Effector memory CD8-positive, alpha-beta T cell (primary cell): ENCODE results near the gene MT1X.
"Not testable (repeated sequence)": the region's sequence is repeated elsewhere in the genome, so short reads cannot be mapped to it uniquely, and the experiment has no call there.

Source experiments
- ATAC-seq: fragments of 150-1000 bp; cut with Tn5 transposase; replicated peaks from 2 replicates; pipeline ENCODE4 v1.10.0; 2021; ENCODE audit warnings: mild to moderate bottlenecking, moderate library complexity
- DNase-seq, 3 experiments: peaks; one replicate each; pipeline ENCODE4 v3.0.0; 2021
- H3K27ac Mint-ChIP-seq, 2 donors: one replicate each; pipeline ENCODE4 v1.8.0; 2022; ENCODE audit warnings: mild to moderate bottlenecking in 2 of 2, mixed read lengths in 2 of 2, moderate library complexity in 2 of 2
- H3K27me3 Mint-ChIP-seq, 2 donors: one replicate each; pipeline ENCODE4 v1.8.0; 2022; ENCODE audit warnings: mixed read lengths in 2 of 2
- H3K36me3 Mint-ChIP-seq: one replicate; pipeline ENCODE4 v1.8.0; 2022; ENCODE audit warnings: mild to moderate bottlenecking, moderate library complexity, mixed read lengths; ENCODE audit not compliant: insufficient read depth
- H3K4me1 Mint-ChIP-seq, 2 donors: one replicate each; pipeline ENCODE4 v1.8.0; 2022; ENCODE audit warnings: low read depth in 2 of 2, mixed read lengths in 2 of 2
- H3K4me3 Mint-ChIP-seq, 2 donors: one replicate each; pipeline ENCODE4 v1.8.0; 2022; ENCODE audit warnings: mild to moderate bottlenecking in 2 of 2, mixed read lengths in 2 of 2, moderate library complexity in 2 of 2
- H3K9me3 Mint-ChIP-seq, 2 donors: one replicate each; pipeline ENCODE4 v1.8.0; 2022; ENCODE audit warnings: mixed read lengths in 2 of 2

Gene MT1X

GRCh38 chr16:56716761-56717160 is 34.5 kb downstream of the MT1X start:
- no peak overlapping the region for H3K27ac Mint-ChIP-seq
- no peak overlapping the region for H3K4me3 Mint-ChIP-seq
- H3K4me1 Mint-ChIP-seq, result no peaks in the 10 kb centered on the region
- ATAC-seq, result no peak
- no peaks in the 10 kb centered on the region for H3K27me3 Mint-ChIP-seq
- DNase-seq, result no peak
- H3K9me3 Mint-ChIP-seq, result no peaks in the 10 kb centered on the region
- no peaks in the 10 kb centered on the region for H3K36me3 Mint-ChIP-seq

GRCh38 chr16:56717532-56717931 is 35.3 kb downstream of the MT1X start:
- H3K4me1 Mint-ChIP-seq, H3K9me3 Mint-ChIP-seq, ATAC-seq, H3K4me3 Mint-ChIP-seq, H3K27me3 Mint-ChIP-seq, DNase-seq, H3K36me3 Mint-ChIP-seq, H3K27ac Mint-ChIP-seq: not testable (repeated sequence)

DNA sequence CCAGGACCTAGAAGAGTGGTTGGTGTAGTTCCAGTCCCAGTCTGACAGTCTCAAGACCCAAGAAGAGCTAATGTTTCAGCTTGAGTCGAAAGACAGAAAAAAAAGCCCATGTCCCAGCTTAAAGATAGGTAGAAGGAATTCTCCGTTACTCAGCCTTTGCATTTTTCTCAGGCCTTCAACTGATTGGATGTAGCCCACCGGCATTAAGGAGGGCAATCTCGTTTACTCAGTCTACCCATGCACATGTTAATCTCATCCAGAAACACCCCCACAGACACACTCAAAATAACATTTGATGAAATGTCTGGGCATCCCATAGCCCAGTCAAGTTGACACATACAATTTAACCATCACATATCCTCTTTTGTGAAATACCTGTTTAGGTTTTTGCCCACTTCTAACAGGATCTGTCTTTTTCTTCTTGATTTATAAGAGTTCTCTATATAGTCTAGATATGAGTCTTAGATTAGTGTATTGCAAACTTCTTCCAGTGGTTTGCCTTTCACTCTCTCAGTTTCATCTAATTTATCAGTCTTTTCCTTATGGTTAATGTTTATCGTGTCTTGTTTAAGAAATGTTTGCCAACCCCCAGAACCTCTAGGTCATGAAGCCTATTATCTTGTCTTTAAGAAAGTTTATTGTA is 40.1 kb downstream of the MT1X start:
- DNase-seq, result no peak

GRCh38 chr16:56724191-56724590 is 41.9 kb downstream of the MT1X start:
- Mint-ChIP-seq H3K4me1 (peaks cover 5 to 6% of the 10 kb centered on the region in 2 donors), H3K4me3 (no peak overlapping the region), H3K27me3 (no peaks in the 10 kb centered on the region), H3K27ac (no peak overlapping the region), H3K9me3 (no peaks in the 10 kb centered on the region), H3K36me3 (peaks cover 6% of the 10 kb centered on the region)
- ATAC-seq (no peak), DNase-seq (no peak)

More for the DNA sequence above, 40.1 kb downstream of the MT1X start:
- Mint-ChIP-seq H3K27me3 (no peaks in the 10 kb centered on the region), H3K4me1 (no peaks in the 10 kb centered on the region), H3K4me3 (no peak overlapping the region), H3K36me3 (peaks cover 6% of the 10 kb centered on the region), H3K27ac (no peak overlapping the region), H3K9me3 (no peaks in the 10 kb centered on the region)
- no peak for ATAC-seq

GRCh38 chr16:56726283-56726682 is 44.0 kb downstream of the MT1X start:
- Mint-ChIP-seq H3K9me3 (no peaks in the 10 kb centered on the region), H3K27ac (no peak overlapping the region), H3K27me3 (no peaks in the 10 kb centered on the region), H3K36me3 (peaks cover 6% of the 10 kb centered on the region), H3K4me1 (peaks cover 17 to 21% of the 10 kb centered on the region in 2 donors), H3K4me3 (no peak overlapping the region)
- DNase-seq, result no peak
- ATAC-seq, result no peak

GRCh38 chr16:56726926-56727325 is 44.7 kb downstream of the MT1X start:
- DNase-seq (no peak), ATAC-seq (no peak)
- Mint-ChIP-seq H3K9me3 (no peaks in the 10 kb centered on the region), H3K4me3 (no peak overlapping the region), H3K36me3 (peaks cover 6% of the 10 kb centered on the region), H3K27me3 (no peaks in the 10 kb centered on the region), H3K27ac (no peak overlapping the region), H3K4me1 (peaks cover 18 to 21% of the 10 kb centered on the region in 2 donors)

GRCh38 chr16:56728027-56728426 is 45.8 kb downstream of the MT1X start:
- Mint-ChIP-seq H3K36me3 (peaks cover 6% of the 10 kb centered on the region), H3K27ac (no peak overlapping the region), H3K4me1 (peaks cover 18 to 21% of the 10 kb centered on the region in 2 donors), H3K27me3 (no peaks in the 10 kb centered on the region), H3K9me3 (no peaks in the 10 kb centered on the region), H3K4me3 (no peak overlapping the region)
- DNase-seq (no peak), ATAC-seq (no peak)

- Mint-ChIP-seq H3K27ac (peak overlapping the region in 1 of 2 donors; percentile 93), H3K9me3 (no peaks in the 10 kb centered on the region), H3K27me3 (no peaks in the 10 kb centered on the region), H3K4me1 (peaks cover 18 to 21% of the 10 kb centered on the region in 2 donors), H3K4me3 (no peak overlapping the region), H3K36me3 (peaks cover 5% of the 10 kb centered on the region)
- no peak for ATAC-seq
- no peak for DNase-seq
Measured at GRCh38 chr16:56728980-56729734, 46.9 kb downstream of the MT1X start.

- DNase-seq, result peak; percentile 82 to 86 (median 84)
- ATAC-seq, result peak; percentile 95
- H3K4me3 Mint-ChIP-seq, result no peak within 1 kb of the TSS
- no peaks in the 10 kb centered on the region for H3K27me3 Mint-ChIP-seq
- no peaks in the 10 kb centered on the region for H3K9me3 Mint-ChIP-seq
- peaks cover 3% of the 10 kb centered on the region for H3K36me3 Mint-ChIP-seq
- H3K27ac Mint-ChIP-seq, result peak within 1 kb of the TSS in 1 of 2 donors; percentile 93
- H3K4me1 Mint-ChIP-seq, result peaks cover 18 to 21% of the 10 kb centered on the region in 2 donors
Measured at GRCh38 chr16:56729735-56730662, 47.7 kb downstream of the MT1X start, which contains the start of gene NUP93. TSS of gene NUP93 (plus strand) at chr16:56730129. CDS start at chr16:56748248, 18,119 bp downstream.

DNA sequence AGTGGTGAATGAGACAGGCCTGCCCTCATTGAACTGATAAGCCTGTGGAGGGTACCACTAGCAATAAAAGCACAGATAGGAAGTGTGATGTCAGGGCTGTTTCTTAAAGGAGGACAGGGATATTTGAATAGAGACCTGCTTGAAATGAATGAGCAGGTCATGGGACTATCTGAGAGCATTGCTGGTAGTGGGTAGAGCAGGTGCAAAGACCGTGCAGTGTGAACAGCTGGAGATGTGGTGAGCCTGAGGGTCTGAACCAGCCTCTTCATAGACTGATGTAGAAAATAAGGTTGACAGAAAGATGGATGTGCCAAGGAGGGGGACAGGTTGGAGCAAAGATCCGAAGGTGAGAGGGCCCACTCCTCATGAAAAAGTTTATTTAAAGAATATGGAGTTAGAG is 50.1 kb downstream of the MT1X start:
- H3K27me3 Mint-ChIP-seq, result no peaks in the 10 kb centered on the region
- peaks cover 21 to 23% of the 10 kb centered on the region in 2 donors for H3K4me1 Mint-ChIP-seq
- no peaks in the 10 kb centered on the region for H3K9me3 Mint-ChIP-seq
- H3K36me3 Mint-ChIP-seq, result no peaks in the 10 kb centered on the region
- no peak for DNase-seq
- ATAC-seq, result no peak
- H3K27ac Mint-ChIP-seq, result no peak overlapping the region
- no peak overlapping the region for H3K4me3 Mint-ChIP-seq

- Mint-ChIP-seq H3K9me3 (no peaks in the 10 kb centered on the region), H3K4me3 (no peak overlapping the region), H3K36me3 (no peaks in the 10 kb centered on the region), H3K27me3 (no peaks in the 10 kb centered on the region), H3K27ac (no peak overlapping the region), H3K4me1 (peaks cover 21 to 24% of the 10 kb centered on the region in 2 donors)
- DNase-seq (no peak), ATAC-seq (no peak)
Measured at GRCh38 chr16:56732832-56733231, 50.6 kb downstream of the MT1X start.
